K562 (cell line): Measurements from ENCODE around the gene RORC. TPM values are rescaled to one million over a fixed set of nuclear protein-coding genes. Genes with fewer than 3 reads are reported as not detected.

Experiments
- BCL6 ChIP-seq: fragments of 250-450 bp; sonication (Bioruptor Pico); IDR thresholded peaks from 2 replicates; pipeline ENCODE4 v1.4.0; 2020
- CHD4 ChIP-seq: fragments of 200-600 bp; sonication (generic); IDR thresholded peaks from 3 replicates; pipeline ENCODE4 v1.6.1; 2012; ENCODE audit warnings: low read depth, mild to moderate bottlenecking, mixed read lengths, low read length, inconsistent platforms; ENCODE audit not compliant: insufficient read depth, insufficient replicate concordance, poor library complexity, severe bottlenecking
- ETV5 ChIP-seq: sonication (generic); formaldehyde crosslinking; IDR thresholded peaks from 2 replicates; pipeline ENCODE4 v1.4.0; 2020; ENCODE audit warnings: low read depth, mild to moderate bottlenecking, missing genetic modification reagents
- FOS ChIP-seq: IDR thresholded peaks from 3 replicates; pipeline ENCODE4 v1.6.1; 2011; ENCODE audit not compliant: insufficient read length; ENCODE audit errors: extremely low read depth
- GABPA ChIP-seq: fragments of 200-800 bp; sonication (Bioruptor generic); conservative IDR thresholded peaks from 2 replicates; pipeline ENCODE4 v1.6.1; 2016; ENCODE audit warnings: low read depth, missing genetic modification characterization, missing compliant biosample characterization
- KDM1A ChIP-seq, 2 experiments: fragments of 450-650 bp; IDR thresholded peaks; 2 replicates each; pipeline ENCODE4 v1.6.1; 2016; ENCODE audit warnings: mild to moderate bottlenecking in 2 of 2
- MTF1 ChIP-seq: fragments of 250-450 bp; sonication (Bioruptor Pico); IDR thresholded peaks from 2 replicates; pipeline ENCODE4 v1.9.0; 2021; ENCODE audit warnings: moderate library complexity, mild to moderate bottlenecking, inconsistent platforms, borderline replicate concordance
- NCOA1 ChIP-seq: fragments of 450-650 bp; IDR thresholded peaks from 2 replicates; pipeline ENCODE4 v1.6.1; 2016; ENCODE audit warnings: low read depth
- RBBP5 ChIP-seq: fragments of 200-600 bp; sonication (generic); IDR thresholded peaks from 2 replicates; pipeline ENCODE4 v1.6.1; 2012; ENCODE audit warnings: borderline replicate concordance, mild to moderate bottlenecking, low read length, control low read depth, inconsistent platforms; ENCODE audit not compliant: insufficient read depth, poor library complexity, severe bottlenecking
- RBM39 ChIP-seq: fragments of 200-400 bp; formaldehyde crosslinking; optimal IDR thresholded peaks from 2 replicates; pipeline ENCODE3; 2018; ENCODE audit warnings: low read depth, low read length
- SAFB ChIP-seq: fragments of 200-400 bp; formaldehyde crosslinking; IDR thresholded peaks from 2 replicates; pipeline ENCODE4 v1.6.1; 2017; ENCODE audit warnings: low read depth, low read length, borderline replicate concordance
- SMARCA5 ChIP-seq: fragments of 450-650 bp; IDR thresholded peaks from 2 replicates; pipeline ENCODE4 v1.6.1; 2016
- ZNF12 ChIP-seq: sonication (generic); formaldehyde crosslinking; IDR thresholded peaks from 2 replicates; pipeline ENCODE4 v1.4.0; 2020; ENCODE audit warnings: mild to moderate bottlenecking, missing genetic modification reagents
- ZNF324 ChIP-seq: fragments of 250-450 bp; sonication (Bioruptor Pico); IDR thresholded peaks from 2 replicates; pipeline ENCODE4 v1.4.0; 2020; ENCODE audit warnings: mild to moderate bottlenecking
- ZNF79 ChIP-seq: fragments of 250-450 bp; sonication (Bioruptor Pico); IDR thresholded peaks from 2 replicates; pipeline ENCODE4 v1.4.0; 2020; ENCODE audit warnings: low read depth, mild to moderate bottlenecking, moderate library complexity
- polyA plus RNA-seq, 8 experiments: library from polyadenylated mRNA; depleted of rRNA in 4 of 8; stranded (reverse) in 5 of 8; unstranded in 3 of 8; fragments of >200 nt; fragmentation: Nextera tagmentation in 2 of 8; fragmentation: Illumina TruSeq in 1 of 8; extraction: Ambion mirVana in 2 of 8; extraction: Trizol in 1 of 8; gene quantifications; 2 replicates each; pipeline versions ENCODE4 v1.2.1 to v1.2.3, GENCODE V29; 2011 to 2014; ENCODE audit warnings: inconsistent platforms in 1 of 8, missing spikeins in 1 of 8
- total RNA-seq, 7 experiments: library from RNA; depleted of rRNA in 6 of 7; stranded (reverse); fragments of >200 nt in 6 of 7; fragmentation: Illumina TruSeq in 2 of 7; extraction: Trizol in 2 of 7; gene quantifications; 2 replicates each; pipeline versions ENCODE4 v1.2.1 to v1.2.3, GENCODE V29; 2011 to 2021; ENCODE audit warnings: low replicate concordance in 1 of 7
- TF ChIP-seq, protein P1 (sequence below): fragments of 450-650 bp; IDR thresholded peaks from 2 replicates; pipeline ENCODE4 v1.6.1; 2016; ENCODE audit warnings: borderline replicate concordance
- TF ChIP-seq, protein P2 (sequence below): fragments of 450-650 bp; formaldehyde crosslinking; IDR thresholded peaks from 2 replicates; pipeline ENCODE4 v1.4.0; 2020; ENCODE audit warnings: mild to moderate bottlenecking, moderate library complexity
- TF ChIP-seq, protein P3 (sequence below): fragments of 450-650 bp; IDR thresholded peaks from one replicate; pipeline ENCODE4 v1.6.1; 2018; ENCODE audit warnings: mild to moderate bottlenecking, moderate library complexity; ENCODE audit not compliant: partially characterized antibody
- TF ChIP-seq, protein P4 (sequence below): fragments of 450-650 bp; formaldehyde crosslinking; IDR thresholded peaks from 2 replicates; pipeline ENCODE4 v1.4.0; 2022; ENCODE audit warnings: missing genetic modification characterization
- TF ChIP-seq, protein P5 (sequence below): fragments of 450-650 bp; IDR thresholded peaks from 2 replicates; pipeline ENCODE4 v1.6.1; 2017; ENCODE audit warnings: mild to moderate bottlenecking, moderate library complexity

Gene RORC
- total and polyA plus RNA-seq, 9 of the 15 experiments (the other 6 are each of a cell fraction or from before 2014, with no cell fraction given) = not detected

DNA sequence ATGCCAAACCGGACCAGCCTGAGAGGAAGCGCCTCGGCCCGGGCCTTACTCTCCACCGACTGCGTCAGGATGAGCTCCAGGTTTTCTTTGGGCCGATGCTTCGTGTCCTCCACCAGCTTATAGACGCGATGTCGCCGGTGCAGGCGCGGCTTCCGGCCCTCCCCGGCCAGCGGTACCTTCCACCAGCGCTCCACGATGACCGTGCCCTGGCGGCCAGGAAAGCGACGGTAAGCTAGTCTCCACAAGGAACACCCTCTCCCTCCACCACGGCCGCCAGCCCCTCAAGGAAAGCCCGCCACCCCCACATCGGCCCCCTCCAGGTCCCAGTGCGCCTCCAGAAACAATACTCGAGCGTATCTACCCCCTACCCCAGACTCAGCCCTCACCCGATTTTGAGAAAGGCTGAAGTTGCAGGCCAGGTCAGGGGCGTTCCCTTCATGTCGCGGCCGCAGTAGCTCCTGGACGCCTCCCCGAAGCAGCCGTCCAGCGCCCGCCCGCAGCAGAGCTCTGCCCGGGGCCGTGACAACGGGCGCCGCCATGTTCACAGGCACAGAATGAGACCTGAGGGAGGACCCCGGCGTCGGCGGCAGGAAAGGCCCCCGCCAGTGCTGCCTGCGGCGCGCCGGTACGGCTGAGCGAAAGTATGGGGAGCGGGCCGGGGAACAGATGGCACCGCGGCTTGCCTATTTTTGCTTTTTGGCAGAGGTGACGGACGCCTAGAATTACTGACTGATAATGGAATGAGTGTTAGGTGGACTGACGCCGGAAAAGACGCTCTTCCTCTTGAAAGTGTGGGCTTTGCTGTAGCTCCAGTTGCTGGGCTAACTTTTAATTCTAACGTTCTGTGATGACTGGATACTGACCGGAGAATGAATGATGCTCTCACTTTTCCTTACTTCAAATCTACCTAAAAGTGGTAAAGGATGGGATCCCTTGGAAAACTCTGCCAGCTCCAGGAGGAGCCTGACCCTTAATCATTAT is 68.4 kb downstream of the RORC start, which contains the start of gene MRPL9 (continued):
- TF ChIP-seq, protein P1, sequence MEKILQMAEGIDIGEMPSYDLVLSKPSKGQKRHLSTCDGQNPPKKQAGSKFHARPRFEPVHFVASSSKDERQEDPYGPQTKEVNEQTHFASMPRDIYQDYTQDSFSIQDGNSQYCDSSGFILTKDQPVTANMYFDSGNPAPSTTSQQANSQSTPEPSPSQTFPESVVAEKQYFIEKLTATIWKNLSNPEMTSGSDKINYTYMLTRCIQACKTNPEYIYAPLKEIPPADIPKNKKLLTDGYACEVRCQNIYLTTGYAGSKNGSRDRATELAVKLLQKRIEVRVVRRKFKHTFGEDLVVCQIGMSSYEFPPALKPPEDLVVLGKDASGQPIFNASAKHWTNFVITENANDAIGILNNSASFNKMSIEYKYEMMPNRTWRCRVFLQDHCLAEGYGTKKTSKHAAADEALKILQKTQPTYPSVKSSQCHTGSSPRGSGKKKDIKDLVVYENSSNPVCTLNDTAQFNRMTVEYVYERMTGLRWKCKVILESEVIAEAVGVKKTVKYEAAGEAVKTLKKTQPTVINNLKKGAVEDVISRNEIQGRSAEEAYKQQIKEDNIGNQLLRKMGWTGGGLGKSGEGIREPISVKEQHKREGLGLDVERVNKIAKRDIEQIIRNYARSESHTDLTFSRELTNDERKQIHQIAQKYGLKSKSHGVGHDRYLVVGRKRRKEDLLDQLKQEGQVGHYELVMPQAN = peak; percentile 87
- no peak for TF ChIP-seq MTF1
- peak; percentile 67 for TF ChIP-seq GABPA (tag)
- no peak for TF ChIP-seq ZNF79
- TF ChIP-seq RBBP5 = peak; percentile 93
- peak; percentile 71 for TF ChIP-seq ETV5 (CRISPR knock-in tag)
- no peak for TF ChIP-seq ZNF324
- no peak for TF ChIP-seq NCOA1
- TF ChIP-seq, protein P2, sequence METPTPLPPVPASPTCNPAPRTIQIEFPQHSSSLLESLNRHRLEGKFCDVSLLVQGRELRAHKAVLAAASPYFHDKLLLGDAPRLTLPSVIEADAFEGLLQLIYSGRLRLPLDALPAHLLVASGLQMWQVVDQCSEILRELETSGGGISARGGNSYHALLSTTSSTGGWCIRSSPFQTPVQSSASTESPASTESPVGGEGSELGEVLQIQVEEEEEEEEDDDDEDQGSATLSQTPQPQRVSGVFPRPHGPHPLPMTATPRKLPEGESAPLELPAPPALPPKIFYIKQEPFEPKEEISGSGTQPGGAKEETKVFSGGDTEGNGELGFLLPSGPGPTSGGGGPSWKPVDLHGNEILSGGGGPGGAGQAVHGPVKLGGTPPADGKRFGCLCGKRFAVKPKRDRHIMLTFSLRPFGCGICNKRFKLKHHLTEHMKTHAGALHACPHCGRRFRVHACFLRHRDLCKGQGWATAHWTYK = 0 out of 2 replicates have a peak, but pooled peaks have one; percentile 69
- no peak for TF ChIP-seq SAFB
- no peak for TF ChIP-seq FOS
- TF ChIP-seq KDM1A (IDR thresholded peaks at IDR 0.05) = no peak
- TF ChIP-seq RBM39 = no peak
- TF ChIP-seq, protein P3, sequence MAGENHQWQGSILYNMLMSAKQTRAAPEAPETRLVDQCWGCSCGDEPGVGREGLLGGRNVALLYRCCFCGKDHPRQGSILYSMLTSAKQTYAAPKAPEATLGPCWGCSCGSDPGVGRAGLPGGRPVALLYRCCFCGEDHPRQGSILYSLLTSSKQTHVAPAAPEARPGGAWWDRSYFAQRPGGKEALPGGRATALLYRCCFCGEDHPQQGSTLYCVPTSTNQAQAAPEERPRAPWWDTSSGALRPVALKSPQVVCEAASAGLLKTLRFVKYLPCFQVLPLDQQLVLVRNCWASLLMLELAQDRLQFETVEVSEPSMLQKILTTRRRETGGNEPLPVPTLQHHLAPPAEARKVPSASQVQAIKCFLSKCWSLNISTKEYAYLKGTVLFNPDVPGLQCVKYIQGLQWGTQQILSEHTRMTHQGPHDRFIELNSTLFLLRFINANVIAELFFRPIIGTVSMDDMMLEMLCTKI = no peak
- peak; percentile 61 for TF ChIP-seq ZNF12
- TF ChIP-seq BCL6 (CRISPR knock-in tag) = no peak
- no peak for TF ChIP-seq SMARCA5
- TF ChIP-seq, protein P4, sequence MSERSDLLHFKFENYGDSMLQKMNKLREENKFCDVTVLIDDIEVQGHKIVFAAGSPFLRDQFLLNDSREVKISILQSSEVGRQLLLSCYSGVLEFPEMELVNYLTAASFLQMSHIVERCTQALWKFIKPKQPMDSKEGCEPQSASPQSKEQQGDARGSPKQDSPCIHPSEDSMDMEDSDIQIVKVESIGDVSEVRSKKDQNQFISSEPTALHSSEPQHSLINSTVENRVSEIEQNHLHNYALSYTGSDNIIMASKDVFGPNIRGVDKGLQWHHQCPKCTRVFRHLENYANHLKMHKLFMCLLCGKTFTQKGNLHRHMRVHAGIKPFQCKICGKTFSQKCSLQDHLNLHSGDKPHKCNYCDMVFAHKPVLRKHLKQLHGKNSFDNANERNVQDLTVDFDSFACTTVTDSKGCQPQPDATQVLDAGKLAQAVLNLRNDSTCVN = 0 out of 2 replicates have a peak, but pooled peaks have one; percentile 23
- TF ChIP-seq, protein P5, sequence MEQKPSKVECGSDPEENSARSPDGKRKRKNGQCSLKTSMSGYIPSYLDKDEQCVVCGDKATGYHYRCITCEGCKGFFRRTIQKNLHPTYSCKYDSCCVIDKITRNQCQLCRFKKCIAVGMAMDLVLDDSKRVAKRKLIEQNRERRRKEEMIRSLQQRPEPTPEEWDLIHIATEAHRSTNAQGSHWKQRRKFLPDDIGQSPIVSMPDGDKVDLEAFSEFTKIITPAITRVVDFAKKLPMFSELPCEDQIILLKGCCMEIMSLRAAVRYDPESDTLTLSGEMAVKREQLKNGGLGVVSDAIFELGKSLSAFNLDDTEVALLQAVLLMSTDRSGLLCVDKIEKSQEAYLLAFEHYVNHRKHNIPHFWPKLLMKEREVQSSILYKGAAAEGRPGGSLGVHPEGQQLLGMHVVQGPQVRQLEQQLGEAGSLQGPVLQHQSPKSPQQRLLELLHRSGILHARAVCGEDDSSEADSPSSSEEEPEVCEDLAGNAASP = no peak
- TF ChIP-seq CHD4 = no peak
